Keratinocyte (primary cell): Measurements from ENCODE around the gene KIR2DL4.
"Not testable (repeated sequence)": the region's sequence is repeated elsewhere in the genome, so short reads cannot be mapped to it uniquely, and the experiment has no call there.

Source experiments
- EZH2 ChIP-seq: IDR thresholded peaks from one replicate; pipeline ENCODE4 v1.6.1; 2012; ENCODE audit warnings: inconsistent platforms, mild to moderate bottlenecking, low read length, moderate library complexity
- TF ChIP-seq, protein P1 (sequence below), 3 experiments: IDR thresholded peaks in 1 of 3; conservative IDR thresholded peaks in 1 of 3; optimal IDR thresholded peaks in 1 of 3; 2 replicates in 2 of 3; 3 replicates in 1 of 3; pipeline versions ENCODE3 to v1.5.1; 2011; ENCODE audit warnings: low read length in 3 of 3, mild to moderate bottlenecking in 3 of 3, moderate library complexity in 2 of 3, control low read depth in 1 of 3, inconsistent platforms in 1 of 3; ENCODE audit not compliant: insufficient read depth in 2 of 3; ENCODE audit errors: extremely low read depth in 1 of 3

DNA sequence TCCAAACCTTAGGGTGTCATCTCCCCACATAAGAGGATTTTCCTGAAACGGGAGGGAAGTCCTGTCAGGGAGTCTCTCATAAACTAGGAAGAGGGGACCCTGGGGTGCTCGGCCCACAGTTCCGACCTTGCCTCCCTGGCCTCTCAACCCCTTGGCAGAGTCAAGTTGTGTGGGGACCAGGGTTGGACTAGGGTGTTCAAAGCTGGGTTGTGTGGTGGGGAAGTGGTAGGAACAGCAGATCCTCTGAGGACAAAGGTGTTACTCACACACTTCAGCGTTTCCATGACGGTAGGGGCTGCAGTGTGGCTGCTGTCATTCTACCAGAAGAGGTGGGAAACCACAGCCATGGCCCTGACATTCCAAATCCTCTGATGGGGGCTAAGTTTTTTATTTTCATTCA, 31.7 kb downstream of the KIR2DL4 start:
- TF ChIP-seq, protein P1, sequence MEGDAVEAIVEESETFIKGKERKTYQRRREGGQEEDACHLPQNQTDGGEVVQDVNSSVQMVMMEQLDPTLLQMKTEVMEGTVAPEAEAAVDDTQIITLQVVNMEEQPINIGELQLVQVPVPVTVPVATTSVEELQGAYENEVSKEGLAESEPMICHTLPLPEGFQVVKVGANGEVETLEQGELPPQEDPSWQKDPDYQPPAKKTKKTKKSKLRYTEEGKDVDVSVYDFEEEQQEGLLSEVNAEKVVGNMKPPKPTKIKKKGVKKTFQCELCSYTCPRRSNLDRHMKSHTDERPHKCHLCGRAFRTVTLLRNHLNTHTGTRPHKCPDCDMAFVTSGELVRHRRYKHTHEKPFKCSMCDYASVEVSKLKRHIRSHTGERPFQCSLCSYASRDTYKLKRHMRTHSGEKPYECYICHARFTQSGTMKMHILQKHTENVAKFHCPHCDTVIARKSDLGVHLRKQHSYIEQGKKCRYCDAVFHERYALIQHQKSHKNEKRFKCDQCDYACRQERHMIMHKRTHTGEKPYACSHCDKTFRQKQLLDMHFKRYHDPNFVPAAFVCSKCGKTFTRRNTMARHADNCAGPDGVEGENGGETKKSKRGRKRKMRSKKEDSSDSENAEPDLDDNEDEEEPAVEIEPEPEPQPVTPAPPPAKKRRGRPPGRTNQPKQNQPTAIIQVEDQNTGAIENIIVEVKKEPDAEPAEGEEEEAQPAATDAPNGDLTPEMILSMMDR (optimal IDR thresholded peaks at IDR 0.05 in 1 of 3, IDR thresholded peaks at IDR 0.05 in 1 of 3, conservative IDR thresholded peaks at IDR 0.05 in 1 of 3; ENCODE audit: extremely low read depth in 1 of 3, insufficient read depth in 2 of 3, low read length in 3 of 3): not testable (repeated sequence)
- TF ChIP-seq EZH2: not testable (repeated sequence)
